Measurements from ENCODE around the gene FOXC2. TPM values are rescaled to one million over a fixed set of nuclear protein-coding genes. Genes with fewer than 3 reads are reported as not detected.

Gene FOXC2
- total and polyA plus RNA-seq, 9 of the 15 experiments (the other 6 are each of a cell fraction or from before 2014, with no cell fraction given) = 0.01 to 0.11 (median 0.10) TPM; not detected in 5

DNA sequence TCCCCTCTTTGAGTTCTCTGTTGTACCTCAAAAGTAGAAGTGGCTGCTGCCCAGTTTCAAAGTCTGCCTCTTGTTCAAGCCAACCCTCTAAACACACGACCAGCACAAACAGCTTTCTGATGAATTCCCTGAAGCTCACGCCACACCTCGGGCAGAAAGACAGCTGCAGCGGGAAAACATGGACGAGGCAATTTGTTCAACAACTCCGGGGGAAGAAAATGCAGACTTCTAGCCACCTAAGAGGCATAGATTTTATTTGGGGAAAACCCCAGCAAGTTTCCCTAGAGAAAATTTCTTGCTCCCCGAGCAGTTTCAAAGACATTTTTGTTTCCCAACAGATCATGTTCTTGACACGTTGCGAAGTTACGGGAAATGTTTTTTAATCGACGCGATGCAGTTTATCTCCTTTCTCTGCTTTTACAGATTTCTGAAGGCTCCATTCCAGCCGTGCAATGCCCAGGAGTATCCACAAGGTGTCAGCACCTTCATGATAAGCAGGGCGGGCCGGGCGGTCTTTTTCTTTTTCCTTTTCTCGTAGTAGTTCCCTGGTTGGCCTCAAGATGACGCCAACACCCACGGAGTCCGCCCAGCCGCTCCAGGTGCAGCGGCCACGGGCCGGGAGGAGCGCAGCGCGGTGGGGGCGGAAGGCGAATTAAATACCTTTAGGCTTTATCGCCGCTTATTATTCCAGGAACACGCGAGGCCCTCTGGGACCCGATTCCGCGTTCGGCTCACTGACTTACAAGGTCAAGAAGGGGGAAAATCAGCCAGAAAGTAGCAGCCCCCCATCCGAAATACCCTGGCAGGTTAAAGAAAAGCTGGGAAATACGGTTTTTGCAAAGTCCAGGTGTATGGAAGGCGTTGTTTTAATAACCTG, 2.9 kb upstream of the FOXC2 start (continued):
- peak; percentile 73; the same call in 1 of the 2 replicates for TF ChIP-seq XRCC5 (IDR thresholded peaks at IDR 0.05; ENCODE audit: low read depth, low read length)
- TF ChIP-seq ZNF175 (CRISPR knock-in tag; IDR thresholded peaks at IDR 0.05; ENCODE audit: low read depth) = no peak
- TF ChIP-seq NR1H2 (CRISPR knock-in tag; IDR thresholded peaks at IDR 0.05) = no peak
- peak; percentile 95 for TF ChIP-seq STAG1 (CRISPR knock-in tag; IDR thresholded peaks at IDR 0.05; ENCODE audit: borderline replicate concordance)
- TF ChIP-seq SNRNP70 (optimal IDR thresholded peaks at IDR 0.05; ENCODE audit: low read depth, low read length) = no peak
- no peak for TF ChIP-seq PURB (CRISPR knock-in tag; IDR thresholded peaks at IDR 0.05; ENCODE audit: low read depth)
- TF ChIP-seq, protein P1, sequence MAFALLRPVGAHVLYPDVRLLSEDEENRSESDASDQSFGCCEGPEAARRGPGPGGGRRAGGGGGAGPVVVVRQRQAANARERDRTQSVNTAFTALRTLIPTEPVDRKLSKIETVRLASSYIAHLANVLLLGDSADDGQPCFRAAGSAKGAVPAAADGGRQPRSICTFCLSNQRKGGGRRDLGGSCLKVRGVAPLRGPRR (CRISPR knock-in tag; IDR thresholded peaks at IDR 0.05) = no peak
- peak; percentile 54; the same call in 1 of the 2 replicates for TF ChIP-seq CTBP1 (IDR thresholded peaks at IDR 0.05; ENCODE audit: borderline replicate concordance)
- no peak for TF ChIP-seq DACH1 (IDR thresholded peaks at IDR 0.05; ENCODE audit: partially characterized antibody)
- TF ChIP-seq, protein P2, sequence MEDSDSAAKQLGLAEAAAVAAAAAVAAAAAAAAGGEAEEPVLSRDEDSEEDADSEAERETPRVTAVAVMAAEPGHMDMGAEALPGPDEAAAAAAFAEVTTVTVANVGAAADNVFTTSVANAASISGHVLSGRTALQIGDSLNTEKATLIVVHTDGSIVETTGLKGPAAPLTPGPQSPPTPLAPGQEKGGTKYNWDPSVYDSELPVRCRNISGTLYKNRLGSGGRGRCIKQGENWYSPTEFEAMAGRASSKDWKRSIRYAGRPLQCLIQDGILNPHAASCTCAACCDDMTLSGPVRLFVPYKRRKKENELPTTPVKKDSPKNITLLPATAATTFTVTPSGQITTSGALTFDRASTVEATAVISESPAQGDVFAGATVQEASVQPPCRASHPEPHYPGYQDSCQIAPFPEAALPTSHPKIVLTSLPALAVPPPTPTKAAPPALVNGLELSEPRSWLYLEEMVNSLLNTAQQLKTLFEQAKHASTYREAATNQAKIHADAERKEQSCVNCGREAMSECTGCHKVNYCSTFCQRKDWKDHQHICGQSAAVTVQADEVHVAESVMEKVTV (CRISPR knock-in tag; IDR thresholded peaks at IDR 0.05) = peak; percentile 99
- TF ChIP-seq GATA2 (CRISPR knock-in tag; IDR thresholded peaks at IDR 0.05) = no peak
- TF ChIP-seq, protein P3, sequence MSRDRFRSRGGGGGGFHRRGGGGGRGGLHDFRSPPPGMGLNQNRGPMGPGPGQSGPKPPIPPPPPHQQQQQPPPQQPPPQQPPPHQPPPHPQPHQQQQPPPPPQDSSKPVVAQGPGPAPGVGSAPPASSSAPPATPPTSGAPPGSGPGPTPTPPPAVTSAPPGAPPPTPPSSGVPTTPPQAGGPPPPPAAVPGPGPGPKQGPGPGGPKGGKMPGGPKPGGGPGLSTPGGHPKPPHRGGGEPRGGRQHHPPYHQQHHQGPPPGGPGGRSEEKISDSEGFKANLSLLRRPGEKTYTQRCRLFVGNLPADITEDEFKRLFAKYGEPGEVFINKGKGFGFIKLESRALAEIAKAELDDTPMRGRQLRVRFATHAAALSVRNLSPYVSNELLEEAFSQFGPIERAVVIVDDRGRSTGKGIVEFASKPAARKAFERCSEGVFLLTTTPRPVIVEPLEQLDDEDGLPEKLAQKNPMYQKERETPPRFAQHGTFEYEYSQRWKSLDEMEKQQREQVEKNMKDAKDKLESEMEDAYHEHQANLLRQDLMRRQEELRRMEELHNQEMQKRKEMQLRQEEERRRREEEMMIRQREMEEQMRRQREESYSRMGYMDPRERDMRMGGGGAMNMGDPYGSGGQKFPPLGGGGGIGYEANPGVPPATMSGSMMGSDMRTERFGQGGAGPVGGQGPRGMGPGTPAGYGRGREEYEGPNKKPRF (IDR thresholded peaks at IDR 0.05; ENCODE audit: low read depth, low read length) = no peak
- 0 out of 2 replicates have a peak, but pooled peaks have one; percentile 29 for TF ChIP-seq CREM (IDR thresholded peaks at IDR 0.05; ENCODE audit: low read depth)
- peak; percentile 98 for TF ChIP-seq SMC3 (conservative IDR thresholded peaks at IDR 0.05; ENCODE audit: insufficient read depth, low read depth, low read length)
- TF ChIP-seq MEIS2 (IDR thresholded peaks at IDR 0.05; ENCODE audit: partially characterized antibody) = no peak
- no peak for TF ChIP-seq FOXM1 (IDR thresholded peaks at IDR 0.05; ENCODE audit: low read depth)
- TF ChIP-seq FOXM1 (CRISPR knock-in tag; IDR thresholded peaks at IDR 0.05; ENCODE audit: low read depth) = no peak
- no peak for TF ChIP-seq KAT2B (IDR thresholded peaks at IDR 0.05; ENCODE audit: low read depth, low read length)
- TF ChIP-seq, protein P4, sequence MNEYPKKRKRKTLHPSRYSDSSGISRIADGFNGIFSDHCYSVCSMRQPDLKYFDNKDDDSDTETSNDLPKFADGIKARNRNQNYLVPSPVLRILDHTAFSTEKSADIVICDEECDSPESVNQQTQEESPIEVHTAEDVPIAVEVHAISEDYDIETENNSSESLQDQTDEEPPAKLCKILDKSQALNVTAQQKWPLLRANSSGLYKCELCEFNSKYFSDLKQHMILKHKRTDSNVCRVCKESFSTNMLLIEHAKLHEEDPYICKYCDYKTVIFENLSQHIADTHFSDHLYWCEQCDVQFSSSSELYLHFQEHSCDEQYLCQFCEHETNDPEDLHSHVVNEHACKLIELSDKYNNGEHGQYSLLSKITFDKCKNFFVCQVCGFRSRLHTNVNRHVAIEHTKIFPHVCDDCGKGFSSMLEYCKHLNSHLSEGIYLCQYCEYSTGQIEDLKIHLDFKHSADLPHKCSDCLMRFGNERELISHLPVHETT (CRISPR knock-in tag; conservative IDR thresholded peaks at IDR 0.05 in 1 of 2, IDR thresholded peaks at IDR 0.05 in 1 of 2) = no peak
- peak; percentile 32 for TF ChIP-seq EGR1 (conservative IDR thresholded peaks at IDR 0.05)
- TF ChIP-seq RAD51 (IDR thresholded peaks at IDR 0.05; ENCODE audit: borderline replicate concordance, low read depth) = no peak
- TF ChIP-seq ETV5 (CRISPR knock-in tag; IDR thresholded peaks at IDR 0.05; ENCODE audit: low read depth) = no peak
- no peak for TF ChIP-seq ZKSCAN3 (CRISPR knock-in tag; IDR thresholded peaks at IDR 0.05)
